Measurements from ENCODE around the gene TMEM51. TPM values are rescaled to one million over a fixed set of nuclear protein-coding genes. Genes with fewer than 3 reads are reported as not detected.

The TMEM51 gene
- total RNA-seq, 2 experiments from 2014 or later, result not detected

GRCh38 chr1:15158506-15159165 is 5.1 kb downstream of the TMEM51 start:
- Mint-ChIP-seq H3K4me3 (no peak overlapping the region), H3K4me1 (ENCODE audit: low read depth) (peaks cover 21% of the 10 kb centered on the region), H3K36me3 (ENCODE audit: low read depth) (no peaks in the 10 kb centered on the region), H3K27me3 (peaks cover 17% of the 10 kb centered on the region), H3K27ac (no peak overlapping the region), H3K9me3 (no peaks in the 10 kb centered on the region)
- intact Hi-C loops (cut with micrococcal nuclease), result loop anchor here (10.0 kb wide), 1 partner anchor 116 kb away; no protein-coding TSS in a partner anchor
- no peak for ATAC-seq
- POLR2A ChIA-PET, result interaction anchor here (0.9 kb wide), 1 partner anchor 89 kb away, joined by 3 read pairs; no protein-coding TSS in a partner anchor
- no peak for DNase-seq
- TF ChIP-seq CTCF (IDR thresholded peaks at IDR 0.05), result no peak
- CTCF ChIA-PET, result no interaction called here

DNA sequence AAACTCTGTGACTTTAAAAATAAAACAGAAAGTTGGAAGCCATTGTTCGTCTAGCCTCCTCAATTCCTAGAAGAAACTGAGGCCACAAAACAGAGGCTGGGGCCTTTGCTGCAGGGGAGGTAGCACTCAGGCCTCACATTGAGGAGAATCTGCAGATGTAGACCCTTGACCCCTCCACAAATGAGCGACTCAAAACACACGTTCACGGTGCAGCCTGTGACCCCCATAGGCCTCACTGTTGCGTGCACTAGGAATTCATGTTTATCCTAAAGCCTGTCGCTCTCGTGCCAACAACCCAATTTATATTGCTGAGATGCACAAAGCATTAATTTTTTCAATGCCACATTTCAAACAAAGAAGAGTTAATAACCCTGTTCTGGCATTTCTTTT is 5.6 kb downstream of the TMEM51 start:
- no peak for DNase-seq
- Mint-ChIP-seq H3K36me3 (ENCODE audit: low read depth) (no peaks in the 10 kb centered on the region), H3K4me1 (ENCODE audit: low read depth) (peaks cover 20% of the 10 kb centered on the region), H3K27ac (no peak overlapping the region), H3K27me3 (peaks cover 17% of the 10 kb centered on the region), H3K9me3 (no peaks in the 10 kb centered on the region), H3K4me3 (no peak overlapping the region)
- ChIA-PET CTCF (no interaction called here), POLR2A (no interaction called here)
- no peak for TF ChIP-seq CTCF (IDR thresholded peaks at IDR 0.05)
- ATAC-seq, result no peak
- intact Hi-C loops (cut with micrococcal nuclease), result loop anchor here (10.0 kb wide), 1 partner anchor 116 kb away; no protein-coding TSS in a partner anchor

- Mint-ChIP-seq H3K4me1 (ENCODE audit: low read depth) (peaks cover 12% of the 10 kb centered on the region), H3K36me3 (ENCODE audit: low read depth) (no peaks in the 10 kb centered on the region), H3K4me3 (no peak overlapping the region), H3K27ac (no peak overlapping the region), H3K9me3 (no peaks in the 10 kb centered on the region), H3K27me3 (peaks cover 7% of the 10 kb centered on the region)
- no peak for TF ChIP-seq CTCF (IDR thresholded peaks at IDR 0.05)
- intact Hi-C loops (cut with micrococcal nuclease), result no loop called here
- ATAC-seq (no peak), DNase-seq (no peak)
- CTCF ChIA-PET, result interaction anchor here (1.1 kb wide), 1 partner anchor 113 kb away, joined by 3 read pairs; no protein-coding TSS in a partner anchor
- POLR2A ChIA-PET, result no interaction called here
These were observed 7.1 kb downstream of the TMEM51 start for GRCh38 chr1:15160626-15161025.

GRCh38 chr1:15167386-15167785 is 13.8 kb downstream of the TMEM51 start:
- no peak overlapping the region for H3K27ac Mint-ChIP-seq
- no peaks in the 10 kb centered on the region for H3K9me3 Mint-ChIP-seq
- H3K4me1 Mint-ChIP-seq (ENCODE audit: low read depth), result no peaks in the 10 kb centered on the region
- H3K27me3 Mint-ChIP-seq, result peaks cover 11% of the 10 kb centered on the region
- no peaks in the 10 kb centered on the region for H3K36me3 Mint-ChIP-seq (ENCODE audit: low read depth)
- DNase-seq (no peak), ATAC-seq (no peak)
- H3K4me3 Mint-ChIP-seq, result no peak overlapping the region
- CTCF ChIA-PET, result no interaction called here
- no peak for TF ChIP-seq CTCF (IDR thresholded peaks at IDR 0.05)
- POLR2A ChIA-PET, result no interaction called here
- intact Hi-C loops (cut with micrococcal nuclease), result no loop called here

- no peak overlapping the region for H3K4me3 Mint-ChIP-seq
- no peak overlapping the region for H3K27ac Mint-ChIP-seq
- H3K4me1 Mint-ChIP-seq (ENCODE audit: low read depth), result peaks cover 3% of the 10 kb centered on the region
- CTCF ChIA-PET, result interaction anchor here (1.0 to 1.7 kb wide), 2 partner anchors 104 to 263 kb away, joined by 4 read pairs; no protein-coding TSS in a partner anchor
- POLR2A ChIA-PET, result interaction anchor here (0.9 kb wide), 1 partner anchor 155 kb away, joined by 3 read pairs; no protein-coding TSS in a partner anchor
- no peaks in the 10 kb centered on the region for H3K36me3 Mint-ChIP-seq (ENCODE audit: low read depth)
- peaks cover 13% of the 10 kb centered on the region for H3K27me3 Mint-ChIP-seq
- no peak for DNase-seq
- intact Hi-C loops (cut with micrococcal nuclease), result no loop called here
- no peak for TF ChIP-seq CTCF (IDR thresholded peaks at IDR 0.05)
- H3K9me3 Mint-ChIP-seq, result no peaks in the 10 kb centered on the region
- no peak for ATAC-seq
These were observed 14.9 kb downstream of the TMEM51 start for GRCh38 chr1:15168479-15168878.
